ENCODE measurements around the gene INPP4B.

Gene INPP4B

DNA sequence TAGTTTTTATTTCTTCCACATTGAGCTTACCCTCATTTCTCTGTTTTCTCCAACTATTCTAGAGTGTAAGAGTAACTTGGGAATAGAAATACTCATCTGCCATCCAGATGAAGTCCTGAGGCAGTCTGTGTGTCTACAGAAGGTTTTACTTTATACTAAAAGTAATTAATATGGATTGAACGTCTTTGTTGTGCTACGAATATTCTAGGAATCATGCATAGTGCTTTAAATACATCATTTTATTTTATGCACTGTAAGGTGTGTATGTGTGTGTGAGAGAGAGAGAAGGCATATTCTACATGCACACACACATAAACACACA, 305.7 kb downstream of the INPP4B start:
- TF ChIP-seq, protein P1, sequence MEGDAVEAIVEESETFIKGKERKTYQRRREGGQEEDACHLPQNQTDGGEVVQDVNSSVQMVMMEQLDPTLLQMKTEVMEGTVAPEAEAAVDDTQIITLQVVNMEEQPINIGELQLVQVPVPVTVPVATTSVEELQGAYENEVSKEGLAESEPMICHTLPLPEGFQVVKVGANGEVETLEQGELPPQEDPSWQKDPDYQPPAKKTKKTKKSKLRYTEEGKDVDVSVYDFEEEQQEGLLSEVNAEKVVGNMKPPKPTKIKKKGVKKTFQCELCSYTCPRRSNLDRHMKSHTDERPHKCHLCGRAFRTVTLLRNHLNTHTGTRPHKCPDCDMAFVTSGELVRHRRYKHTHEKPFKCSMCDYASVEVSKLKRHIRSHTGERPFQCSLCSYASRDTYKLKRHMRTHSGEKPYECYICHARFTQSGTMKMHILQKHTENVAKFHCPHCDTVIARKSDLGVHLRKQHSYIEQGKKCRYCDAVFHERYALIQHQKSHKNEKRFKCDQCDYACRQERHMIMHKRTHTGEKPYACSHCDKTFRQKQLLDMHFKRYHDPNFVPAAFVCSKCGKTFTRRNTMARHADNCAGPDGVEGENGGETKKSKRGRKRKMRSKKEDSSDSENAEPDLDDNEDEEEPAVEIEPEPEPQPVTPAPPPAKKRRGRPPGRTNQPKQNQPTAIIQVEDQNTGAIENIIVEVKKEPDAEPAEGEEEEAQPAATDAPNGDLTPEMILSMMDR (IDR thresholded peaks at IDR 0.05; ENCODE audit: extremely low read depth, missing control alignments): no peak
- no peak for DNase-seq (ENCODE audit: low spot score)

DNA sequence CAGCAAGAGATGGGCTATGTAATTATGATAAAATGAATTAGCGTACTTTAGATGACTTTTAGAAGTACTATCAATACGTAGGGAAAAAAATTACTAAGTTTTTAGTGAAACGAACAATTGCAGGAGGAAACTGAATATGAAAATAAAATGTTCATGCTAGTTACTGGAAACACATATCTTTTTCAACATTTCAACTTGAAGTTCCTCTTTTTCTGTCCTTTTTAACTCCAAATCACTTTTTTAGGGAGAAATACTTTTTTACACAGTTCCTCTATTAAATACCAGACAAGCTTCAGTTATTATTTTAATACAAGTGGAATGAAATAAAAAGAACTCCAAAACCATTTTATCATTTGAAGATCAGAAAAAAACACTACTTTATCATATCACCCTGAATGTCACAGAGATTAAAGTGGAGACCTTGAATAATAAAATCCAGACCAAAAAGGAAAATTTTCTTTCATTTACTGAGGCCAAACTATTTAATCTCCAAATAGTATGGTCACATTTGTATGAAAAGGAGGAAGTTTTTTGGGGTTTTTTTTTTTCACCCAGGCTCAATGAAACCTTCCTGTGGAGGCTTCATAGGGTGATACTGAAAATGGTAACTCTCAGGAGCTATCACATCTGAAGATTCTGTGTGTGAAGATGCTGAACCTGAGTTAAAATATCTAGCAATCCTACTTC, 306.2 kb downstream of the INPP4B start:
- TF ChIP-seq, protein P1 (IDR thresholded peaks at IDR 0.05; ENCODE audit: extremely low read depth, missing control alignments): no peak
- DNase-seq (ENCODE audit: low spot score): no peak

DNA sequence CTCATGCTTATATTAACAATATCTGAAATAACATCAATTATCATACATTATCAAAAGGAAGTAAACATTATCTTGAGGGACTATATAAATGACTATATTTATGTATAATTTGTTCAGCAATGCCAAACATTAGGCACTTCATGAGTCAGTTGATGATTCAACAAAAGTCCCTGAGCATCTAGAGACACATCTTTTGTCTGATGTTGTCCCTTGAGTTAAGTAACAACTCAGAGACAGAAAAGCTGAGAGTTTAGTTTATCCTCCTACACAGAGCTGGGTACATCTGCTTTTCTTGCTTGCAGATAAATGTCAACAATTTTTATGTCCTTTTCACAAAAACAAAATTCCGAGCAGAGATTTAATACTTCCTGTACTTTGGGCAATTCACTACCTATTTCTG, 311.1 kb downstream of the INPP4B start:
- TF ChIP-seq, protein P1 (IDR thresholded peaks at IDR 0.05; ENCODE audit: extremely low read depth, missing control alignments): no peak
- DNase-seq (ENCODE audit: low spot score): no peak

DNA sequence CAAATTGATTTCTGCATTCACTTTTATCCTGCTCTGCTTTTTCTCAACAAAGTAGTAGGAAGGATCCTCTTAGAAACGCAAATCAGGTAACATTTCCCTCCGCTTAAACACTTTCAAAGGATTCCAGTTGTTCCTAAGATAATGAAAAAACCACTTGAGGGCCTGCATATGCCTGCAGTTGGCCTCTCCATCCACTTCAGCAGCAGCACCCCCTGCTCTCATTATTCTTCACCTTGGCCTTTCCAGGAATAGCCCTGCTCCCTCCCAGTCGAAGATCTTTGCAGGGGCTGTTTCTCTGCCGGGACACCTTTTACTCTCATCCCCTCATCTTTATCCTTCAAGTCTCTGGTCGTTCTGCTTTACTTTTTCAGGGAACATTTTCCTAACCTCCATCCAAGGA, 314.0 kb downstream of the INPP4B start:
- TF ChIP-seq, protein P1 (IDR thresholded peaks at IDR 0.05; ENCODE audit: extremely low read depth, missing control alignments): no peak
- no peak for DNase-seq (ENCODE audit: low spot score)

DNA sequence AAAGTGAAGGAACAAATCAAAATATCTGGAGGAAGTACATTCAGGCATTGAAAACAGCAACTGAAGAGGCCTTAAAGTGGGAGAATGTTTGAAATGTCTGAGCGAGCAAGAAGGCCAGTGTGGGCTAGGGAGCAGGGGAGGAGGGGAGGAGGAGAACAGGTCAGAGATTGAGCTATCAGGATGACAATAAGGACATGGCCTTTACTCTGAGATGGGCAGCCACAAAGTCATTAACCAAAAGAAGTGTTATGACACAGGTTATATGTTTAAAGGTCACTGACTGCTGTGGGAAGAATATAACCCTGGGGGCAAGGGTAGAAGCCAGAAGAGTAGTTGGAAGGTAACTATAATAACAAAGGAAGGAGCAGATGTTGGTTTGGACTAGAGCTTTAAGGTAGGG, 315.4 kb downstream of the INPP4B start:
- no peak for DNase-seq (ENCODE audit: low spot score)
- TF ChIP-seq, protein P1 (IDR thresholded peaks at IDR 0.05; ENCODE audit: extremely low read depth, missing control alignments): no peak

DNA sequence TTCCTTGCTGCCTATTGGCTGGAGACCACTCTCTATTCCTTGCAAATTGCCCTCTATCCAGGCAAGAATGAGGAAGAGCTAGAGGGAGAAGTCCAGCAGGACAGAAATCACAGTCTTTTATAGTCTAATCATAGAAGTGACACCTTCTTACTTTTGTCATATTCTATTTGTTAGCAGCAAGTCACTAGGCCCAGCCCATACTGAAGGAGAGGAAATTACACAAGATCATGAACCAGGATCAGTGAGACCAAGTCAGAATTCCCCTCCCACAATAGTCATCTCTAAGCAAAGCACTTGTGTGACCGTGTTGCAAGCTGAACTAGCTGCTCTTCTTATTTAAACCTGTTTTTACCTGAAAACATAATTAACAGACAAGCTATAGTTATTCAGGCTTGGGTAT, 317.7 kb downstream of the INPP4B start:
- TF ChIP-seq, protein P1 (IDR thresholded peaks at IDR 0.05; ENCODE audit: extremely low read depth, missing control alignments): no peak

DNA sequence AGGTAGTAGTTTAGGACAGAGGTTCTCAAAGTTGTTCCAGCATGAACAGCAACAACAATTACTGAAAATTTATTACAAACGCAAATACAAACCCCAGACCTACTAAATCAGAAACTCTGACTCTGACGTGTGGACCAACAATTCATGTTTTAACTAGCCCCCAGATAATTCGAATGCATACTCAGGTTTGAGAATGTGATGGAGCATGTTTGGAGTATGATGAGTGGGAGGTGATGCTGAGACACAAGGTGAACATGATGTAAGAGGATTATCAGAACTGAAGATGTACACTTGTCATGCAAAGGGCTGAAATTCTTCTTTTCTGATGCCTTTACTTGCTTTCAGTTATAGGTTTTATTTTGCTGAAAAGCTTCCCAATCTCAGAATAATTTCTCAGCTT, 323.0 kb downstream of the INPP4B start:
- DNase-seq (ENCODE audit: low spot score): no peak
- TF ChIP-seq, protein P1 (IDR thresholded peaks at IDR 0.05; ENCODE audit: extremely low read depth, missing control alignments): no peak

More for the DNA sequence above, 317.7 kb downstream of the INPP4B start:
- no peak for DNase-seq (ENCODE audit: low spot score)

Data from GM20000 (cell line).